Immature natural killer cell (primary cell): ENCODE data around the gene WNT6. TPM values are rescaled to one million over a fixed set of nuclear protein-coding genes. Genes with fewer than 3 reads are reported as not detected.

Experiments
- DNase-seq, 3 donors: peaks; one replicate each; pipeline ENCODE4 v3.0.0; 2022; ENCODE audit warnings: mixed read lengths in 1 of 3
- H3K27ac Mint-ChIP-seq, 6 donors: one replicate each; pipeline ENCODE4 v1.8.0; 2020; ENCODE audit warnings: mixed read lengths in 6 of 6, mild to moderate bottlenecking in 5 of 6, inconsistent platforms in 4 of 6, moderate library complexity in 3 of 6
- H3K27me3 Mint-ChIP-seq, 3 donors: one replicate each; pipeline ENCODE4 v1.8.0; 2020 to 2021; ENCODE audit warnings: low read depth in 3 of 3, mild to moderate bottlenecking in 3 of 3, mixed read lengths in 3 of 3, moderate library complexity in 3 of 3, inconsistent platforms in 1 of 3
- H3K36me3 Mint-ChIP-seq, 3 donors: one replicate each; pipeline ENCODE4 v1.8.0; 2020; ENCODE audit warnings: mixed read lengths in 3 of 3, inconsistent platforms in 2 of 3, mild to moderate bottlenecking in 2 of 3
- H3K4me1 Mint-ChIP-seq, 2 donors: one replicate each; pipeline ENCODE4 v1.8.0; 2020; ENCODE audit warnings: inconsistent platforms in 2 of 2, mild to moderate bottlenecking in 2 of 2, mixed read lengths in 2 of 2, moderate library complexity in 1 of 2
- H3K4me3 Mint-ChIP-seq, 5 donors: one replicate each; pipeline ENCODE4 v1.8.0; 2020; ENCODE audit warnings: mild to moderate bottlenecking in 5 of 5, mixed read lengths in 5 of 5, inconsistent platforms in 3 of 5, moderate library complexity in 3 of 5
- H3K9me3 Mint-ChIP-seq, 6 donors: one replicate each; pipeline ENCODE4 v1.8.0; 2020; ENCODE audit warnings: mild to moderate bottlenecking in 6 of 6, mixed read lengths in 6 of 6, inconsistent platforms in 4 of 6, moderate library complexity in 3 of 6
- polyA plus RNA-seq, 3 donors: library from polyadenylated mRNA; unstranded; fragments of 300-500 nt; fragmentation: Illumina TruSeq; gene quantifications; one replicate each; pipeline ENCODE4 v1.2.3, GENCODE V29; 2021

The WNT6 gene
- polyA plus RNA-seq, 3 donors from 2014 or later: 0.22 TPM; not detected in 2

GRCh38 chr2:218871345-218872302 is 12.0 kb downstream of the WNT6 start:
- Mint-ChIP-seq H3K4me3 (peak overlapping the region; percentile 44 to 70 (median 58)), H3K9me3 (peaks cover 0 to 2% (median 0%) of the 10 kb centered on the region in 6 donors), H3K4me1 (peaks cover 15% of the 10 kb centered on the region in 2 donors), H3K27ac (no peak overlapping the region), H3K36me3 (no peaks in the 10 kb centered on the region), H3K27me3 (peaks cover 13 to 43% (median 20%) of the 10 kb centered on the region in 3 donors)
- no peak for DNase-seq

- Mint-ChIP-seq H3K27ac (no peak overlapping the region), H3K4me3 (no peak overlapping the region), H3K4me1 (peaks cover 15% of the 10 kb centered on the region in 2 donors), H3K27me3 (peaks cover 13 to 47% (median 20%) of the 10 kb centered on the region in 3 donors), H3K36me3 (no peaks in the 10 kb centered on the region), H3K9me3 (peaks cover 0 to 2% (median 0%) of the 10 kb centered on the region in 6 donors)
- no peak for DNase-seq
Observed at GRCh38 chr2:218872645-218873358, 13.2 kb downstream of the WNT6 start.

GRCh38 chr2:218873359-218874194 is 14.0 kb downstream of the WNT6 start:
- Mint-ChIP-seq H3K9me3 (peaks cover 0 to 2% (median 0%) of the 10 kb centered on the region in 6 donors), H3K27ac (no peak overlapping the region), H3K4me1 (peaks cover 15% of the 10 kb centered on the region in 2 donors), H3K4me3 (no peak overlapping the region), H3K27me3 (peaks cover 18 to 42% (median 19%) of the 10 kb centered on the region in 3 donors), H3K36me3 (no peaks in the 10 kb centered on the region)
- DNase-seq: no peak

GRCh38 chr2:218875692-218876246 is 16.2 kb downstream of the WNT6 start:
- peaks cover 0 to 2% (median 0%) of the 10 kb centered on the region in 6 donors for H3K9me3 Mint-ChIP-seq
- no peak for DNase-seq
- H3K36me3 Mint-ChIP-seq: no peaks in the 10 kb centered on the region
- H3K4me1 Mint-ChIP-seq: peaks cover 18 to 19% of the 10 kb centered on the region in 2 donors
- H3K27me3 Mint-ChIP-seq: peaks cover 23 to 37% (median 24%) of the 10 kb centered on the region in 3 donors
- H3K4me3 Mint-ChIP-seq: no peak overlapping the region
- no peak overlapping the region for H3K27ac Mint-ChIP-seq

- H3K4me1 Mint-ChIP-seq: peaks cover 14 to 15% of the 10 kb centered on the region in 2 donors
- peak overlapping the region in 5 of 6 donors; percentile 0 to 62 (median 36) for H3K27ac Mint-ChIP-seq
- no peaks in the 10 kb centered on the region for H3K36me3 Mint-ChIP-seq
- H3K4me3 Mint-ChIP-seq: no peak overlapping the region
- peaks cover 0 to 2% (median 0%) of the 10 kb centered on the region in 6 donors for H3K9me3 Mint-ChIP-seq
- H3K27me3 Mint-ChIP-seq: peaks cover 25 to 38% (median 28%) of the 10 kb centered on the region in 3 donors
- DNase-seq: peak; percentile 70 to 73 (median 71)
Observed at GRCh38 chr2:218876562-218877219, 17.1 kb downstream of the WNT6 start.

GRCh38 chr2:218877331-218877730 is 17.7 kb downstream of the WNT6 start:
- Mint-ChIP-seq H3K9me3 (no peaks in the 10 kb centered on the region), H3K4me1 (peaks cover 11% of the 10 kb centered on the region in 2 donors), H3K36me3 (no peaks in the 10 kb centered on the region), H3K27me3 (peaks cover 26 to 35% (median 28%) of the 10 kb centered on the region in 3 donors), H3K27ac (peak overlapping the region in 2 of 6 donors; percentile 48 to 62), H3K4me3 (no peak overlapping the region)
- DNase-seq: no peak

- no peak for DNase-seq
- H3K4me3 Mint-ChIP-seq: no peak overlapping the region
- H3K4me1 Mint-ChIP-seq: peaks cover 11% of the 10 kb centered on the region in 2 donors
- peaks cover 27 to 32% (median 28%) of the 10 kb centered on the region in 3 donors for H3K27me3 Mint-ChIP-seq
- H3K9me3 Mint-ChIP-seq: no peaks in the 10 kb centered on the region
- no peaks in the 10 kb centered on the region for H3K36me3 Mint-ChIP-seq
- peak overlapping the region in 1 of 6 donors; percentile 35 for H3K27ac Mint-ChIP-seq
Observed at GRCh38 chr2:218877891-218878290, 18.3 kb downstream of the WNT6 start.

- Mint-ChIP-seq H3K4me3 (no peak overlapping the region), H3K4me1 (peaks cover 9 to 11% of the 10 kb centered on the region in 2 donors), H3K27me3 (peaks cover 25 to 32% (median 30%) of the 10 kb centered on the region in 3 donors), H3K9me3 (no peaks in the 10 kb centered on the region), H3K27ac (peak overlapping the region in 2 of 6 donors; percentile 35 to 60), H3K36me3 (no peaks in the 10 kb centered on the region)
- no peak for DNase-seq
Observed at GRCh38 chr2:218878486-218878885, 18.9 kb downstream of the WNT6 start.

GRCh38 chr2:218878926-218879761 is 19.5 kb downstream of the WNT6 start:
- H3K4me1 Mint-ChIP-seq: peaks cover 9 to 11% of the 10 kb centered on the region in 2 donors
- H3K4me3 Mint-ChIP-seq: peak overlapping the region; percentile 27 to 62 (median 57)
- peak overlapping the region in 5 of 6 donors; percentile 48 to 74 (median 61) for H3K27ac Mint-ChIP-seq
- H3K27me3 Mint-ChIP-seq: peaks cover 25 to 32% (median 30%) of the 10 kb centered on the region in 3 donors
- no peak for DNase-seq
- no peaks in the 10 kb centered on the region for H3K9me3 Mint-ChIP-seq
- no peaks in the 10 kb centered on the region for H3K36me3 Mint-ChIP-seq

- Mint-ChIP-seq H3K9me3 (no peaks in the 10 kb centered on the region), H3K27me3 (peaks cover 27 to 29% (median 28%) of the 10 kb centered on the region in 3 donors), H3K4me1 (peaks cover 11% of the 10 kb centered on the region in 2 donors), H3K36me3 (peaks cover 0 to 4% (median 3%) of the 10 kb centered on the region in 3 donors), H3K27ac (peak overlapping the region in 5 of 6 donors; percentile 19 to 74 (median 61)), H3K4me3 (peak overlapping the region; percentile 38 to 62 (median 57))
- no peak for DNase-seq
Observed at GRCh38 chr2:218879776-218880101, 20.1 kb downstream of the WNT6 start.

- peak within 1 kb of the TSS in 4 of 6 donors; percentile 61 to 74 (median 72) for H3K27ac Mint-ChIP-seq
- peak within 1 kb of the TSS; percentile 60 to 70 (median 62) for H3K4me3 Mint-ChIP-seq
- no peaks in the 10 kb centered on the region for H3K9me3 Mint-ChIP-seq
- peaks cover 0 to 5% (median 4%) of the 10 kb centered on the region in 3 donors for H3K36me3 Mint-ChIP-seq
- H3K27me3 Mint-ChIP-seq: peaks cover 27 to 29% (median 29%) of the 10 kb centered on the region in 3 donors
- DNase-seq: peak; percentile 71 to 79 (median 72)
- H3K4me1 Mint-ChIP-seq: peaks cover 11% of the 10 kb centered on the region in 2 donors
Observed at GRCh38 chr2:218880102-218880858, 20.7 kb downstream of the WNT6 start, which contains the start of gene WNT10A. WNT10A (plus strand) TSS chr2:218880852; CDS start chr2:218880996, 144 bp downstream.
